ENCODE measurements around the gene DUSP7. TPM values are rescaled to one million over a fixed set of nuclear protein-coding genes. Genes with fewer than 3 reads are reported as not detected.

DUSP7 gene
- total RNA-seq, 1 experiment from 2014 or later: 40.9 TPM

DNA sequence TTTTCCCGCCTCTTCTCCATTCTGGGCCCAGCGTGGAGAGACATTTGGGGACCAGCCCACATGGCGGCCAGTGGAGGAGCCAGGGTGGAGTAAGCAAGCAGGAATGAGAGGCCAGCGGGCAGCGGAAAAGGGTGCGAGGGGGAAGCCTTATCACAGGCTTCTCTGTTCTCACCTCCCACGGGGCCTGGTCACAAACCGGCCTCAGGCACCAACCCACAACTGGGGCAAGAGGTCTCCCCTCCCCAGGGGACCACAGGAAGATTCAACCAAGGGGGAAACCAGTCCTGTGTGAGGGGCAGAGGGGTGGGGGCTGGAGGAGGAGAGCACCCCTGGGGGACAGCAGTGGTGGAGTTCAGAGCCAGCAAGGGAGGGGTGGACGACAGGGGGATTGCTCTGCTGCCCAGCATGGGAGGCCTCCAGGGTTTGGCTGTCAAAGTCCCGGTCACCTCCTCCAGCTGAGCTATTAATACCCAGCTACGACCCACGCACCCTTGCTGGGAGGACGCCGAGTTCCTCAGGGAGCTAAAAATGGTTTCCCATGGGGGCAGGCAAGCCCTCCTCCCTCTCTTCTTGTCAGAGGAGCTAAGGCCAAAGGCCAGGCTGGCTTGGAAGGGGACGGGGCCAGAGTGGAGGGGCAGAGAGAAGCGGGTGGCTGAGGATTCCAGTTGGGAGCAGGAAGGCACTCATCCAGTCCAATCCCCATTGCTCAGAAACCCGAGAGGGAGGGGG is 36.9 kb downstream of the DUSP7 start:
- DNase-seq (no peak), ATAC-seq (no peak)
- Histone ChIP-seq H3K9me3 (ENCODE audit: low read length) (no peaks in the 10 kb centered on the region), H2AFZ (ENCODE audit: low read length) (no peak overlapping the region), H3K9ac (ENCODE audit: low read length) (no peak overlapping the region), H3K79me2 (ENCODE audit: low read length) (no peaks in the 10 kb centered on the region), H3K36me3 (ENCODE audit: low read depth, low read length) (no peaks in the 10 kb centered on the region), H3F3A (ENCODE audit: low read length, unreplicated experiment) (no peaks in the 10 kb centered on the region), H3K4me3 (ENCODE audit: low read length) (no peak overlapping the region), H3K27ac (ENCODE audit: low read length) (no peak overlapping the region), H3K9me2 (replicated peaks; ENCODE audit: low read length) (no peaks in the 10 kb centered on the region), H3K4me2 (ENCODE audit: low read length) (no peak overlapping the region), H3K27me3 (ENCODE audit: low read length) (no peaks in the 10 kb centered on the region), H3K4me1 (ENCODE audit: insufficient read depth, low read length) (no peaks in the 10 kb centered on the region), H4K20me1 (ENCODE audit: low read length) (no peaks in the 10 kb centered on the region)
- ChIA-PET POLR2A (ENCODE audit: unreplicated experiment) (no interaction called here), CTCF (no interaction called here)
- intact Hi-C loops (cut with micrococcal nuclease): no loop called here
- no TSS peak for BruUV-seq (replicated peaks)
- TF ChIP-seq EZH2phosphoT487 (IDR thresholded peaks at IDR 0.05; ENCODE audit: borderline replicate concordance, low read length) (no peak), EZH2 (IDR thresholded peaks at IDR 0.05; ENCODE audit: low read length, unreplicated experiment) (no peak), CTCF (conservative IDR thresholded peaks at IDR 0.05; ENCODE audit: low read depth, low read length) (no peak)

DNA sequence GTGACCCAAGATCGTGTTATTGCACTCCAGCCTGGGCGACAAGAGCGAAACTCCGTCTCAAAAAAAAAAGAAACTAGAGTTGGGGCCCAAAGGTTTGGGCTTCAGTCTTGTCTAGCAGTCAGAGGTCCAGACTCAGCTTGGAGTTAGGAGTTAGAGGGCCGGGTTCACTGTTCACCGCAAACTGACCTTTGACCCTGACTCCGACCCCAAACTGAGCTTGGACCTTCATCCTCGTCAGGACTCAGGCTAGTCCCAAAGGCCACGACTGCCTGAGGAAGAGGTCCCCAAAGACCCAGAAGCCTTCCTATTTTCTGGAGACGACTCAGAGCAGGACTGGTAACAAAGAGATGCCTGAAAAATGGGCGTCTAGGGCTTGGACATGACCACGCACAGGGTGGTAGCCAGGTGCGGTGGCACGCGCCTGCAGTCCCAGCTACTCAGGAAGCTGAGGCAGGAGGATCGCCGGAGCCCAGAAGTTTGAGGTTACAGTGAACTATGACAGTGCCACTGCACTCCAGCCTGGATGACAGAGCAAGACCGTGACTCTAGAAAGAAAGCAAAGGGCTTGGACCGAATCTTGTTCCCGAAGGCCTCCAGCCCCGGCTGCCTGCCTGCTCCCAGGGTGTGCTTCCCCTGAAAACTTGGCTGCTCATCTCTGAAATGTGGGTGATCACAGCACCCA is 37.9 kb downstream of the DUSP7 start:
- Histone ChIP-seq H3K79me2 (ENCODE audit: low read length) (no peaks in the 10 kb centered on the region), H3K4me3 (ENCODE audit: low read length) (no peak overlapping the region), H3K4me2 (ENCODE audit: low read length) (no peak overlapping the region), H3K9me2 (replicated peaks; ENCODE audit: low read length) (no peaks in the 10 kb centered on the region), H4K20me1 (ENCODE audit: low read length) (no peaks in the 10 kb centered on the region), H3F3A (ENCODE audit: low read length, unreplicated experiment) (no peaks in the 10 kb centered on the region), H3K27ac (ENCODE audit: low read length) (no peak overlapping the region), H3K9me3 (ENCODE audit: low read length) (no peaks in the 10 kb centered on the region), H3K4me1 (ENCODE audit: insufficient read depth, low read length) (no peaks in the 10 kb centered on the region), H3K36me3 (ENCODE audit: low read depth, low read length) (no peaks in the 10 kb centered on the region), H2AFZ (ENCODE audit: low read length) (no peak overlapping the region), H3K9ac (ENCODE audit: low read length) (no peak overlapping the region), H3K27me3 (ENCODE audit: low read length) (no peaks in the 10 kb centered on the region)
- ATAC-seq (no peak), DNase-seq (no peak)
- no peak for TF ChIP-seq EZH2phosphoT487 (IDR thresholded peaks at IDR 0.05; ENCODE audit: borderline replicate concordance, low read length)
- no peak for TF ChIP-seq CTCF (conservative IDR thresholded peaks at IDR 0.05; ENCODE audit: low read depth, low read length)
- no peak for TF ChIP-seq EZH2 (IDR thresholded peaks at IDR 0.05; ENCODE audit: low read length, unreplicated experiment)
- BruUV-seq (replicated peaks): no TSS peak
- ChIA-PET CTCF (no interaction called here), POLR2A (ENCODE audit: unreplicated experiment) (no interaction called here)
- intact Hi-C loops (cut with micrococcal nuclease): no loop called here

GRCh38 chr3:52017586-52017985 is 38.8 kb downstream of the DUSP7 start:
- Histone ChIP-seq H4K20me1 (ENCODE audit: low read length) (no peaks in the 10 kb centered on the region), H2AFZ (ENCODE audit: low read length) (no peak overlapping the region), H3K9me3 (ENCODE audit: low read length) (no peaks in the 10 kb centered on the region), H3K4me1 (ENCODE audit: insufficient read depth, low read length) (no peaks in the 10 kb centered on the region), H3K9me2 (replicated peaks; ENCODE audit: low read length) (no peaks in the 10 kb centered on the region), H3F3A (ENCODE audit: low read length, unreplicated experiment) (no peaks in the 10 kb centered on the region), H3K9ac (ENCODE audit: low read length) (no peak overlapping the region), H3K27ac (ENCODE audit: low read length) (no peak overlapping the region), H3K4me3 (ENCODE audit: low read length) (no peak overlapping the region), H3K27me3 (ENCODE audit: low read length) (no peaks in the 10 kb centered on the region), H3K36me3 (ENCODE audit: low read depth, low read length) (no peaks in the 10 kb centered on the region), H3K79me2 (ENCODE audit: low read length) (no peaks in the 10 kb centered on the region), H3K4me2 (ENCODE audit: low read length) (no peak overlapping the region)
- ChIA-PET CTCF (no interaction called here), POLR2A (ENCODE audit: unreplicated experiment) (no interaction called here)
- no peak for ATAC-seq
- DNase-seq: no peak
- intact Hi-C loops (cut with micrococcal nuclease): no loop called here
- no peak for TF ChIP-seq EZH2 (IDR thresholded peaks at IDR 0.05; ENCODE audit: low read length, unreplicated experiment)
- TF ChIP-seq CTCF (conservative IDR thresholded peaks at IDR 0.05; ENCODE audit: low read depth, low read length): no peak
- no peak for TF ChIP-seq EZH2phosphoT487 (IDR thresholded peaks at IDR 0.05; ENCODE audit: borderline replicate concordance, low read length)
- no TSS peak for BruUV-seq (replicated peaks)
